Activated CD4-positive, alpha-beta memory T cell treated with anti-CD3 and anti-CD28 coated beads for 36 hours (primary cell): ENCODE results near the gene ENTPD7. TPM values are rescaled to one million over a fixed set of nuclear protein-coding genes. Genes with fewer than 3 reads are reported as not detected.

Experiments
- CTCF ChIA-PET: fragments of 350-600 bp; sonication (Branson Sonifier 250); formaldehyde crosslinking; loops from one replicate; lab custom pipeline; 2021; ENCODE audit warnings: antibody characterized with exemption, inconsistent platforms; lab: Charles Lee
- POLR2A ChIA-PET: fragments of 350-600 bp; sonication (Branson Sonifier 250); formaldehyde crosslinking; loops from one replicate; lab custom pipeline; 2021; ENCODE audit warnings: antibody characterized with exemption; lab: Charles Lee
- DNase-seq: peaks from one replicate; pipeline ENCODE4 v3.0.0-alpha.2; 2020
- H3K27ac Mint-ChIP-seq: one replicate; pipeline ENCODE4 v1.8.0; 2021; ENCODE audit warnings: mixed read lengths
- H3K27me3 Mint-ChIP-seq: one replicate; pipeline ENCODE4 v1.8.0; 2021; ENCODE audit warnings: mixed read lengths
- H3K36me3 Mint-ChIP-seq: one replicate; pipeline ENCODE4 v1.8.0; 2021; ENCODE audit warnings: mixed read lengths
- H3K4me1 Mint-ChIP-seq: one replicate; pipeline ENCODE4 v1.8.0; 2021; ENCODE audit warnings: low read depth, mixed read lengths
- H3K4me3 Mint-ChIP-seq: one replicate; pipeline ENCODE4 v1.8.0; 2021; ENCODE audit warnings: mild to moderate bottlenecking, mixed read lengths
- H3K9me3 Mint-ChIP-seq: one replicate; pipeline ENCODE4 v1.8.0; 2021; ENCODE audit warnings: mixed read lengths
- intact Hi-C: fragments of 100-400 bp; cut with micrococcal nuclease; formaldehyde crosslinking; loops from one replicate; pipeline ENCODE4 v1.15.1; 2023
- total RNA-seq, 2 experiments: library from RNA; stranded (reverse); gene quantifications; one replicate each; pipeline ENCODE4 v1.2.3, GENCODE V29; 2021

ENTPD7 gene
- total RNA-seq, 2 experiments from 2014 or later: 3.0 to 3.3 TPM

GRCh38 chr10:99652800-99653390, 6.4 kb upstream of the ENTPD7 start:
- Mint-ChIP-seq H3K4me1 (no peaks in the 10 kb centered on the region), H3K27ac (no peak overlapping the region), H3K27me3 (peaks cover 39% of the 10 kb centered on the region), H3K36me3 (peaks cover 2% of the 10 kb centered on the region), H3K4me3 (no peak overlapping the region), H3K9me3 (no peaks in the 10 kb centered on the region)
- intact Hi-C loops: no loop called here
- no peak for DNase-seq
- CTCF ChIA-PET: interaction anchor here (0.8 to 1.7 kb wide), 2 partner anchors 40 to 217 kb away, joined by 3 to 4 read pairs; no protein-coding TSS in a partner anchor
- POLR2A ChIA-PET: no interaction called here

GRCh38 chr10:99654390-99655175, 4.7 kb upstream of the ENTPD7 start:
- ChIA-PET CTCF (interaction anchor here (1.4 to 1.7 kb wide), 2 partner anchors 42 to 219 kb away, joined by 3 to 4 read pairs; no protein-coding TSS in a partner anchor), POLR2A (no interaction called here)
- intact Hi-C loops: no loop called here
- Mint-ChIP-seq H3K27ac (no peak overlapping the region), H3K27me3 (peaks cover 32% of the 10 kb centered on the region), H3K36me3 (peaks cover 2% of the 10 kb centered on the region), H3K4me3 (no peak overlapping the region), H3K4me1 (peaks cover 6% of the 10 kb centered on the region), H3K9me3 (no peaks in the 10 kb centered on the region)
- DNase-seq: no peak

- H3K4me1 Mint-ChIP-seq: peaks cover 17% of the 10 kb centered on the region
- intact Hi-C loops: no loop called here
- H3K27ac Mint-ChIP-seq: no peak overlapping the region
- H3K36me3 Mint-ChIP-seq: peaks cover 2% of the 10 kb centered on the region
- no peak overlapping the region for H3K4me3 Mint-ChIP-seq
- POLR2A ChIA-PET: no interaction called here
- peaks cover 25% of the 10 kb centered on the region for H3K27me3 Mint-ChIP-seq
- CTCF ChIA-PET: interaction anchor here (1.4 kb wide), 1 partner anchor 44 kb away, joined by 3 read pairs; no protein-coding TSS in a partner anchor
- DNase-seq: no peak
- H3K9me3 Mint-ChIP-seq: no peaks in the 10 kb centered on the region
Measured at GRCh38 chr10:99656199-99657064, 2.9 kb upstream of the ENTPD7 start.

- ChIA-PET CTCF (interaction anchor here (0.9 to 2.1 kb wide), 6 partner anchors 36 to 223 kb away, joined by 3 to 8 read pairs (median 6); partner anchors contain the start of gene CUTC), POLR2A (interaction anchor here (1.1 to 4.6 kb wide), 4 partner anchors 38 to 352 kb away, joined by 3 to 55 read pairs (median 6); partner anchors contain the start of genes COX15, CUTC, DNMBP and SLC25A28)
- H3K27ac Mint-ChIP-seq: peak overlapping the region; percentile 84
- peaks cover 18% of the 10 kb centered on the region for H3K27me3 Mint-ChIP-seq
- intact Hi-C loops: loop anchor here (1.0 to 2.0 kb wide), 4 partner anchors 38 to 228 kb away; partner anchors contain the start of genes COX15, CUTC, GOT1 and SLC25A28
- H3K9me3 Mint-ChIP-seq: no peaks in the 10 kb centered on the region
- no peaks in the 10 kb centered on the region for H3K36me3 Mint-ChIP-seq
- peak overlapping the region; percentile 83 for H3K4me3 Mint-ChIP-seq
- DNase-seq: peak; percentile 86
- peaks cover 18% of the 10 kb centered on the region for H3K4me1 Mint-ChIP-seq
Measured at GRCh38 chr10:99658622-99659030, 683 bp upstream of the ENTPD7 start.

GRCh38 chr10:99659868-99660366, 608 bp downstream of the ENTPD7 start:
- ChIA-PET POLR2A (interaction anchor here (0.5 to 4.6 kb wide), 6 partner anchors 39 to 350 kb away, joined by 3 to 55 read pairs (median 4); partner anchors contain the start of genes COX15, CUTC, DNMBP and SLC25A28), CTCF (interaction anchor here (0.6 to 2.1 kb wide), 8 partner anchors 30 to 99 kb away, joined by 3 to 8 read pairs (median 4); no protein-coding TSS in a partner anchor)
- intact Hi-C loops: loop anchor here (1.0 to 2.0 kb wide), 4 partner anchors 40 to 230 kb away; partner anchors contain the start of genes COX15, CUTC, GOT1 and SLC25A28
- H3K36me3 Mint-ChIP-seq: no peaks in the 10 kb centered on the region
- H3K27me3 Mint-ChIP-seq: peaks cover 16% of the 10 kb centered on the region
- no peak overlapping the region for H3K27ac Mint-ChIP-seq
- no peak for DNase-seq
- H3K4me1 Mint-ChIP-seq: peaks cover 18% of the 10 kb centered on the region
- H3K4me3 Mint-ChIP-seq: peak overlapping the region; percentile 83
- no peaks in the 10 kb centered on the region for H3K9me3 Mint-ChIP-seq

- intact Hi-C loops: no loop called here
- CTCF ChIA-PET: interaction anchor here (1.6 to 2.1 kb wide), 2 partner anchors 46 to 100 kb away, joined by 5 to 8 read pairs; no protein-coding TSS in a partner anchor
- no peak overlapping the region for H3K27ac Mint-ChIP-seq
- peaks cover 6% of the 10 kb centered on the region for H3K36me3 Mint-ChIP-seq
- no peak overlapping the region for H3K4me3 Mint-ChIP-seq
- POLR2A ChIA-PET: interaction anchor here (4.6 kb wide), 1 partner anchor 40 kb away, joined by 55 read pairs; the partner anchor contains the start of gene SLC25A28
- no peaks in the 10 kb centered on the region for H3K9me3 Mint-ChIP-seq
- peaks cover 18% of the 10 kb centered on the region for H3K4me1 Mint-ChIP-seq
- peaks cover 12% of the 10 kb centered on the region for H3K27me3 Mint-ChIP-seq
- DNase-seq: no peak
Measured at GRCh38 chr10:99660662-99661376, 1.5 kb downstream of the ENTPD7 start.

GRCh38 chr10:99661377-99661763, 2.1 kb downstream of the ENTPD7 start:
- no peak overlapping the region for H3K27ac Mint-ChIP-seq
- intact Hi-C loops: no loop called here
- H3K4me3 Mint-ChIP-seq: no peak overlapping the region
- POLR2A ChIA-PET: interaction anchor here (4.6 kb wide), 1 partner anchor 41 kb away, joined by 55 read pairs; the partner anchor contains the start of gene SLC25A28
- no peaks in the 10 kb centered on the region for H3K9me3 Mint-ChIP-seq
- peaks cover 7% of the 10 kb centered on the region for H3K27me3 Mint-ChIP-seq
- peaks cover 18% of the 10 kb centered on the region for H3K4me1 Mint-ChIP-seq
- no peak for DNase-seq
- CTCF ChIA-PET: no interaction called here
- H3K36me3 Mint-ChIP-seq: peaks cover 7% of the 10 kb centered on the region

- no peaks in the 10 kb centered on the region for H3K9me3 Mint-ChIP-seq
- CTCF ChIA-PET: no interaction called here
- H3K27me3 Mint-ChIP-seq: no peaks in the 10 kb centered on the region
- no peak overlapping the region for H3K27ac Mint-ChIP-seq
- intact Hi-C loops: no loop called here
- H3K36me3 Mint-ChIP-seq: peaks cover 7% of the 10 kb centered on the region
- H3K4me1 Mint-ChIP-seq: peaks cover 5% of the 10 kb centered on the region
- H3K4me3 Mint-ChIP-seq: no peak overlapping the region
- no peak for DNase-seq
- POLR2A ChIA-PET: no interaction called here
Measured at GRCh38 chr10:99665304-99665703, 6.0 kb downstream of the ENTPD7 start.

GRCh38 chr10:99667108-99667751, 7.9 kb downstream of the ENTPD7 start:
- H3K9me3 Mint-ChIP-seq: no peaks in the 10 kb centered on the region
- ChIA-PET CTCF (interaction anchor here (0.7 to 1.5 kb wide), 3 partner anchors 51 to 102 kb away, joined by 3 to 4 read pairs (median 4); no protein-coding TSS in a partner anchor), POLR2A (no interaction called here)
- DNase-seq: no peak
- no peaks in the 10 kb centered on the region for H3K27me3 Mint-ChIP-seq
- H3K36me3 Mint-ChIP-seq: peaks cover 7% of the 10 kb centered on the region
- no peak overlapping the region for H3K27ac Mint-ChIP-seq
- H3K4me1 Mint-ChIP-seq: no peaks in the 10 kb centered on the region
- intact Hi-C loops: no loop called here
- H3K4me3 Mint-ChIP-seq: no peak overlapping the region

- peaks cover 5% of the 10 kb centered on the region for H3K4me1 Mint-ChIP-seq
- H3K27me3 Mint-ChIP-seq: no peaks in the 10 kb centered on the region
- intact Hi-C loops: no loop called here
- no peak overlapping the region for H3K4me3 Mint-ChIP-seq
- no peak for DNase-seq
- H3K27ac Mint-ChIP-seq: no peak overlapping the region
- H3K36me3 Mint-ChIP-seq: peaks cover 2% of the 10 kb centered on the region
- no peaks in the 10 kb centered on the region for H3K9me3 Mint-ChIP-seq
- POLR2A ChIA-PET: no interaction called here
- CTCF ChIA-PET: no interaction called here
Measured at GRCh38 chr10:99671386-99671785, 12.1 kb downstream of the ENTPD7 start.
